ENCODE results near the gene SV2B.
"Not testable (repeated sequence)": the region's sequence is repeated elsewhere in the genome, so short reads cannot be mapped to it uniquely, and the experiment has no call there.

The SV2B gene

DNA sequence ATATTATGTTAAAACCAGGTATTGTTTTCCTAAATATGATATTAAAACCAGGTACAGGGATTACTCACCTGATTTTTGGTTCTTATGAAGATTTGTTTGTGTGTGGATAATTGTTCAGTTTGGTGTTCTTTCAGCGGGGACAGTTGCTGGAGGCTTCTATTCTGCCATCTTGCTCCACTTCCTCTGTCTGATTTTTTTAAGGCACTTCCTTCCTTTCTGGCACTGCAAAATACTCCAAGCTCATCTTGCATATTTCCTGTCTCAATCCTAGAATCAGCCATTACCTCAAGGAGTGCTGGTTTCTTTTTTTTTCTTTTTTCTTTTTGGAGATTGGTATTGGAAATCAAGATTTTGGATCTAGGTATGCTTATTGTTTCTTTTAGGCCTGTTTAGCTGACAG is 229.9 kb downstream of the SV2B start:
- DNase-seq = no peak

DNA sequence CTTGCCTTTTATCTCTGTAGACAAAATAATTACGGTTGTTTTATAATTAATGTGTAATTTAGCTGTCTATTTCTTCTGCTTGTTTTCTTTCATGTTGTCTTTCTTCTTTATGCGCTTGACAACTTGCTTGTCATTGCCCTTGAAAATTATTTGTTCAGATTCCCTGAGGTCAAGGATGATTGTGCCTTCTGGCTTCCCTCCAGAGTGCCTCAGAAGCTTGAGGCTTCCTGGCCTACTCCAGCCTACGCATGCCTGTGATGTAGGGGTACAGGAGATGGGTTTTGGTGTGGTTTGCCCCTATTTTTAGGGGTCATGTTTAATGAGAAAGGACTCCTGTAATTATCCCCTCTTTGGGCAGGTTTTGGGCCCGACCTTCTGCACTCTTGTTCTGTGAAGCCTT is 231.5 kb downstream of the SV2B start:
- DNase-seq = no peak

DNA sequence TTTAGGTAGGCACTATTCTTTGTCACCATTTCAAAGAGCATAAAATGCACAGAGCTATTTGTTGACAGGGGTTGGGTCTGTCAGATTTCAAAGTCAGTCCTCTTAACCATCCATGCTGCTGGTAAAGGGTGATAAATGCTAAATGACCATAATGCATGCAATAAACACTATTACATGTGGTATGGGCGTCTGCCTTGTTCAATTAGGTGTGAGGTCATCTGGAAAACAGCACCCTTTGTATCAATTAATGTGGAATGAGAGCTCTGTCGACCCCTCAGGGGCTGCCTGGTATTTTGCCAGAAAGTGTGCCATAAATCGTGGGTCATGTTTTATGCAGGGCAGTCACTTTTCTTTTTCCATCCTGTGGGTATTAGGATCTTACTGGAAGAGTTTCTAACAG is 235.6 kb downstream of the SV2B start:
- no peak for DNase-seq

DNA sequence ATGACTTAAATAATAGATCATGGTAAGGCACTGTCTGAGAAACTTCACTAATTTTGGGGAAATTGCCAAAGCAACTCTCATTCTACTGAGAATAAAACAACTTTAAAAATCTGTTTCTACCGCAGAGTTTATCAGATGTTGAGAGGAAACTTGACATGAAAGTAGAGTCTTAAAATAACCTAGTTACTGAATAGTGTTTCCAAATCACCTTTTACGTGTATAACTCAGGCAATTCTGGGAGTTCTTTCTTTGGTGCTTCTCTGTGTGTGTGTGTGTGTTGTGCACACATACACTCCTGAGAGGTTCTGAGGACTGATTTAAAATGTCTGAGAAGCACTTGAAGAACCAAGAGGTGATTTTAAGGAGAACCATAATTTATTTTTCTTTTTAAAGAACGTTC is 236.6 kb downstream of the SV2B start:
- DNase-seq = no peak

DNA sequence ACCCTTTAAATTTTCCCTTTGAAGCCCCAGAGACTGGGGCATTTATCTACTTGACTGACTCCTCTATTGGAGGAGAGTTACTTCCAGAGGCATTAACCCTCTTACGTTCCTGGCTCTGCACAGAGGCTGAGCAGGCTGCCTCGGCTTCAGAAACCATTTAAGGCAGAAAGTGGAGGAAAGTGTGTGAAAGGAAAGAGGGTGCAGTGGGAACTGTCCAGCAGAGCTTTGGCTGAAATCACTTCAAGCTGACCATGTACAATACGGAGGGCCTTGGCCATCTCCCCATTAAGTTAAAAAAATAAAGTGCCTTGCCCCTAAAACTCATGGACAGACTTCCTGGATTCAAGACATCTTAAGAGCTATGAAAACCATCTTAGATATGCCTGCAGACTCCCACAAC is 238.7 kb downstream of the SV2B start:
- DNase-seq = peak; percentile 16

DNA sequence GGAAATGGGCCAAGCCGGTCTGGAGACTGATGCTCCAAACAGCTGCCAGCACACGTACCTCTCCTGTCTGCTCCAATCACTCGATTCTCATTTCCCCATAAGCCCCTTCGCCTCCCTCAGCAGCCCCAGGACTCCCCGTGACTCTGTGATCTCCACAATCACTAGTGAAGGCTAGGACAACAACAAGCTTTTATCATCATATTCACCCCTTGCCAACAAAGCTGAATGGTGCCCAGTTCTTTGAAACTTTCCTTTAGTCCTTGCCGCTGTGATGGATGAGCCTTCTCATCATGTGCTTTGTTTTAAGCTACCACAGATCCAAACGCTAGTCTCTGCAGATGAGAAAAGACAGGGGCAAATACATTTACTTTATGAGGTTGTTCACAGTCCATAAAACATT is 242.0 kb downstream of the SV2B start:
- no peak for DNase-seq

DNA sequence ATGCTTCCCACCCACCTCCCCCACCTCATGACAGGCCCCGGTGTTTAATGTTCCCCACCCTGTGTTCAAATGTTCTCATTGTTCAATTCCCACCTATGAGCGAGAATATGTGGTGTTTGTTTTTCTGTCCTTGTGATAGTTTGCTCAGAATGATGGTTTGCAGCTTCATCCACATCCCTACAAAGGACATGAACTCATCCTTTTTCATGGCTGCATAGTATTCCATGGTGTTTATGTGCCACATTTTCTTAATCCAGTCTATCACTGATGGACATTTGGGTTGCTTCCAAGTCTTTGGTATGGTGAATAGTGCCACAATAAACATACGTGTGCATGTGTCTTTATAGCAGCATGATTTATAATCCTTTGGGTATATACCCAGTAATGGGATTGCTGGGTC is 244.9 kb downstream of the SV2B start:
- not testable (repeated sequence) for DNase-seq

DNA sequence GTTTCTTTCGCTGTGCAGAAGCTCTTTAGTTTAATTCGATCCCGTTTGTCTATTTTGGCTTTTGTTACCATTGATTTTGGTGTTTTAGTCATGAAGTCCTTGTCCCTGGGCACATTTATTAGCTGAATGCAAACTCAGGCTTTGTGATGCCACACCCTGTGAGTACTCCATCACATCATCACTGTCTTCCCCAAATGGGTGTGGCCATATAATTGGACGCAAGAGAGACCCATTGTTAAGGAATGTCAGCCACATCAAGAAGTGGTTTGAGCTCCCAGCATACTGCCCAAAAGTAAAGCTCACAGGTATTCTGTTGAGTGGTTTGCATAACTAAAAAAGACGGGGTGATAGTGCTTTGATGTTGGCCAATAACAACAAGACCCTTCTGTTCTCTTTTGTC is 245.7 kb downstream of the SV2B start:
- no peak for DNase-seq

DNA sequence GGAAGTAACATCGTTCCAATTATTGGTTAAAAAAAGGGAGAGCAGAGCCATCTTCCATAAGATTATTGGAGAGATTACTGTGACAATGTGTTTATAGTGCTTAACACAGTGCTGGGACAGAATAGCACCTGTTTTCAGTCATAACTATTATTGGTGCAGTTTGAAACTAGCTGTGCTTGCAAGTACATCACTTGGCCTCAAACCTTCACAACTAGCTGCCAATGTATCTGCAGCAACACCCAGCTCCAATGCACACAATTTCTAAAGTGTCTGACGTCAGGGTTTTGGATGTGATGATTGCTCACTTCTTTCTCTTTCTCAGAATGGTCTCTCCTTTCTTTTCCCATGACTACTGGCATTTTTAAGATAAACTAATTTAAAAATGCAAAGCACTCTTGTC is 246.2 kb downstream of the SV2B start:
- no peak for DNase-seq

DNA sequence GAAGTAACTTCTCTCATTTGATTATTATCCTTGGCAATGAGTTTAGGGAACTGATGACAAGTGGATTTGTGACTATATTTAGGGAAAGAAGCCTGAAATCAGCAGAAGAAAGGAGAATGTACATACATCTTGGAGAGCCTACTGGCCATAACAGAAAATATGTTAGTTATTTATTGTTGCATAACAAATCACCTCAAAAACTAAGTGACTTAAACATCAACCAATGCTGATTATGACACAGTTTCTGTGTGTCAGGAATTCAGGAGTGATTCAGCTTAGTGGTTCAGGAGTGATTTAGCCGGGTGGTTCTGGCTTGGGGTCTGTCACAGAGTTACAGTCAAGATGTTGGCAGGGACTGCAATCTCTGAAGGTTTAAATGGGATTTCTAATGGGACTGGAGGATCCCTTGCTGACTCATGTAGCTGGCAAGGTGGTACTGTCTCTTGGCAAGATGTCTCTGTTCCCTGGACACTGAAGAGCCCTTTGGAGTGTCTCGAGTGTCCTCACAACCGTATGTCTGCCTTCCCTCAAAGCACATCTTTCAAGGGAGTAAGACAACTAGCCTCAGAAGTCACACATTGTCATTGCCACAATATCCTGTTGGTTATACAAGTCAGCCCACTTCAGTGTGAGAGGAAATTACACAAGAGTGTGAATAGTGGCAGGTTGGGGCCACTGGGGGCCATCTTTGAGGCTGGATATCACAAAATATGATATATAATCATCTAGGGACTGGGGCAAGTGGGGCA is 248.9 kb downstream of the SV2B start:
- peak; percentile 13 for DNase-seq
